A549 (cell line): Measurements from ENCODE around the gene AK1.

ENCODE experiments used
- CEBPB ChIP-seq, 2 experiments: fragments of >200 bp in 1 of 2; sonication (Bioruptor Twin) in 1 of 2; formaldehyde crosslinking in 1 of 2; IDR thresholded peaks; 2 replicates each; pipeline ENCODE4 v1.6.1; 2012 to 2016
- CHD2 ChIP-seq: fragments of 150-350 bp; IDR thresholded peaks from 2 replicates; pipeline ENCODE4 v1.6.1; 2014; ENCODE audit warnings: low read length; ENCODE audit not compliant: partially characterized antibody
- CTCF ChIP-seq: fragments of >200 bp; sonication (Bioruptor Twin); formaldehyde crosslinking; IDR thresholded peaks from 3 replicates; pipeline ENCODE4 v1.5.1; 2016
- HOXA7 ChIP-seq: fragments of 250-450 bp; sonication (Bioruptor Pico); IDR thresholded peaks from 2 replicates; pipeline ENCODE4 v1.5.0; 2020; ENCODE audit warnings: mild to moderate bottlenecking, moderate library complexity
- JUN ChIP-seq, 2 experiments: fragments of >200 bp; sonication (Bioruptor Twin); formaldehyde crosslinking; IDR thresholded peaks; 2 replicates in 1 of 2; 3 replicates in 1 of 2; pipeline ENCODE4 v1.6.1; 2016 to 2017
- MAZ ChIP-seq: fragments of 150-350 bp; IDR thresholded peaks from 2 replicates; pipeline ENCODE4 v1.6.1; 2014; ENCODE audit warnings: antibody characterized with exemption, low read depth, low read length, borderline replicate concordance
- NR3C1 ChIP-seq: fragments of >200 bp; sonication (Bioruptor Twin); formaldehyde crosslinking; IDR thresholded peaks from 3 replicates; pipeline ENCODE4 v1.6.1; 2017
- POLR2AphosphoS2 ChIP-seq: conservative IDR thresholded peaks from 2 replicates; pipeline ENCODE4 v1.6.1; 2012; ENCODE audit warnings: low read length, improper control_type of control experiment, inconsistent platforms
- RAD21 ChIP-seq, 2 experiments: fragments of >200 bp in 1 of 2; sonication (Bioruptor Twin) in 1 of 2; formaldehyde crosslinking in 1 of 2; IDR thresholded peaks in 1 of 2; conservative IDR thresholded peaks in 1 of 2; 2 replicates in 1 of 2; 3 replicates in 1 of 2; pipeline ENCODE4 v1.6.1; 2012 to 2018; ENCODE audit warnings: inconsistent platforms in 1 of 2
- REST ChIP-seq: fragments of 200-600 bp; sonication (generic); IDR thresholded peaks from 2 replicates; pipeline ENCODE4 v1.6.1; 2016; ENCODE audit warnings: antibody characterized with exemption, mild to moderate bottlenecking, moderate library complexity
- RFX5 ChIP-seq: fragments of 450-650 bp; IDR thresholded peaks from 2 replicates; pipeline ENCODE4 v1.7.1; 2014; ENCODE audit warnings: antibody characterized with exemption, mild to moderate bottlenecking, moderate library complexity
- RNF2 ChIP-seq: fragments of 200-600 bp; sonication (generic); IDR thresholded peaks from 2 replicates; pipeline ENCODE4 v1.6.1; 2016; ENCODE audit warnings: low read depth, mild to moderate bottlenecking, antibody characterized with exemption, moderate library complexity, borderline replicate concordance
- ZC3H11A ChIP-seq: fragments of 450-650 bp; IDR thresholded peaks from 2 replicates; pipeline ENCODE4 v1.6.1; 2014; ENCODE audit warnings: antibody characterized with exemption, mild to moderate bottlenecking

GRCh38 chr9:127912296-127912695 lies 34.8 kb upstream of the AK1 start:
- TF ChIP-seq JUN (IDR thresholded peaks at IDR 0.05) (no peak), CTCF (no peak), POLR2AphosphoS2 (no peak), CHD2 (no peak), HOXA7 (CRISPR knock-in tag) (no peak), RAD21 (conservative IDR thresholded peaks at IDR 0.05 in 1 of 2, IDR thresholded peaks at IDR 0.05 in 1 of 2) (no peak), REST (no peak), MAZ (no peak), CEBPB (IDR thresholded peaks at IDR 0.05) (no peak), RFX5 (no peak), NR3C1 (no peak), ZC3H11A (no peak), RNF2 (no peak)
